HEK293 (cell line): ENCODE results near the gene TMOD1.

Experiments
- CTCF ChIA-PET: fragments of 350-600 bp; formaldehyde crosslinking; extraction: SDS; loops from one replicate; lab custom pipeline; 2021; ENCODE audit warnings: antibody characterized with exemption; lab: Yijun Ruan, JAX
- POLR2A ChIA-PET: fragments of 300-600 bp; formaldehyde crosslinking; extraction: SDS; loops from one replicate; lab custom pipeline; 2020; ENCODE audit warnings: antibody characterized with exemption, inconsistent platforms; lab: Yijun Ruan, JAX
- H3K27ac ChIP-seq: fragments of 200-500 bp; sonication (Bioruptor generic); 2 replicates; pipeline ENCODE4 v1.5.1; 2014; ENCODE audit warnings: low read depth, low read length, control low read depth, inconsistent platforms; ENCODE audit errors: extremely low read depth
- H3K36me3 ChIP-seq, 2 experiments: fragments of 200-500 bp in 1 of 2; sonication (Bioruptor generic) in 1 of 2; 1 replicate in 1 of 2; 2 replicates in 1 of 2; pipeline ENCODE4 v1.5.1; 2014 to 2017; ENCODE audit warnings: inconsistent platforms in 2 of 2, low read length in 2 of 2; ENCODE audit not compliant: control insufficient read depth in 2 of 2, insufficient read depth in 1 of 2
- H3K4me1 ChIP-seq: fragments of 200-500 bp; sonication (Bioruptor generic); 2 replicates; pipeline ENCODE4 v1.5.1; 2014; ENCODE audit warnings: mild to moderate bottlenecking, low read length, inconsistent platforms; ENCODE audit not compliant: control insufficient read depth, insufficient read depth
- H3K4me3 ChIP-seq: 2 replicates; pipeline ENCODE4 v1.5.1; 2011; ENCODE audit warnings: low read depth, mild to moderate bottlenecking, control low read depth, low read length, moderate library complexity
- H3K9me3 ChIP-seq: fragments of 200-500 bp; sonication (Bioruptor generic); 2 replicates; pipeline ENCODE4 v1.5.1; 2014; ENCODE audit warnings: low read depth, low read length, inconsistent platforms; ENCODE audit not compliant: control insufficient read depth, insufficient read depth
- GLI2 ChIP-seq: fragments of 450-650 bp; formaldehyde crosslinking; IDR thresholded peaks from 2 replicates; pipeline ENCODE4; 2017; ENCODE audit warnings: missing biosample characterization, missing genetic modification characterization, low read depth, borderline replicate concordance
- GLIS2 ChIP-seq: fragments of 450-650 bp; formaldehyde crosslinking; IDR thresholded peaks from 2 replicates; pipeline ENCODE4 v1.5.1; 2016; ENCODE audit warnings: missing biosample characterization, missing genetic modification characterization
- MYNN ChIP-seq: fragments of 450-650 bp; formaldehyde crosslinking; IDR thresholded peaks from 2 replicates; pipeline ENCODE4 v1.5.1; 2016; ENCODE audit warnings: missing biosample characterization, missing genetic modification characterization, borderline replicate concordance
- YY1 ChIP-seq: fragments of 450-650 bp; formaldehyde crosslinking; IDR thresholded peaks from 2 replicates; pipeline ENCODE4 v1.5.1; 2018; ENCODE audit warnings: missing biosample characterization, missing genetic modification characterization
- ZBTB8A ChIP-seq: fragments of 450-650 bp; formaldehyde crosslinking; IDR thresholded peaks from 2 replicates; pipeline ENCODE4 v1.5.1; 2016; ENCODE audit warnings: missing biosample characterization, missing genetic modification characterization
- ZFP37 ChIP-seq: fragments of 450-650 bp; formaldehyde crosslinking; IDR thresholded peaks from 2 replicates; pipeline ENCODE4 v1.5.1; 2016; ENCODE audit warnings: missing biosample characterization, missing genetic modification characterization
- ZNF121 ChIP-seq: fragments of 450-650 bp; formaldehyde crosslinking; IDR thresholded peaks from 2 replicates; pipeline ENCODE4 v1.5.1; 2016; ENCODE audit warnings: missing biosample characterization, missing genetic modification characterization
- ZNF157 ChIP-seq: fragments of 450-650 bp; formaldehyde crosslinking; IDR thresholded peaks from 2 replicates; pipeline ENCODE4 v1.5.1; 2016; ENCODE audit warnings: missing biosample characterization, missing genetic modification characterization
- ZNF16 ChIP-seq: fragments of 450-650 bp; formaldehyde crosslinking; IDR thresholded peaks from 2 replicates; pipeline ENCODE4 v1.5.1; 2016; ENCODE audit warnings: low read depth, missing biosample characterization, missing genetic modification characterization
- ZNF175 ChIP-seq: fragments of 450-650 bp; formaldehyde crosslinking; IDR thresholded peaks from 2 replicates; pipeline ENCODE4 v1.5.1; 2016; ENCODE audit warnings: missing biosample characterization, missing genetic modification characterization
- ZNF248 ChIP-seq: fragments of 450-650 bp; formaldehyde crosslinking; IDR thresholded peaks from 2 replicates; pipeline ENCODE4 v1.5.1; 2017; ENCODE audit warnings: missing biosample characterization, missing genetic modification characterization
- ZNF350 ChIP-seq: fragments of 450-650 bp; formaldehyde crosslinking; IDR thresholded peaks from 2 replicates; pipeline ENCODE4 v1.5.0; 2017; ENCODE audit warnings: missing biosample characterization, mild to moderate bottlenecking, missing genetic modification characterization
- ZNF473 ChIP-seq: fragments of 450-650 bp; formaldehyde crosslinking; IDR thresholded peaks from 2 replicates; pipeline ENCODE4 v1.5.1; 2017; ENCODE audit warnings: missing biosample characterization, missing genetic modification characterization
- ZNF555 ChIP-seq: fragments of 450-650 bp; formaldehyde crosslinking; conservative IDR thresholded peaks from 2 replicates; pipeline ENCODE4 v1.5.1; 2017; ENCODE audit warnings: missing biosample characterization, mild to moderate bottlenecking, missing genetic modification characterization, inconsistent platforms
- ZNF600 ChIP-seq: fragments of 450-650 bp; formaldehyde crosslinking; IDR thresholded peaks from 2 replicates; pipeline ENCODE4 v1.5.1; 2016; ENCODE audit warnings: missing biosample characterization, missing genetic modification characterization
- ZNF629 ChIP-seq: fragments of 450-650 bp; formaldehyde crosslinking; IDR thresholded peaks from 2 replicates; pipeline ENCODE4 v1.5.1; 2017; ENCODE audit warnings: missing biosample characterization, missing genetic modification characterization
- ZNF670 ChIP-seq: fragments of 450-650 bp; formaldehyde crosslinking; IDR thresholded peaks from 2 replicates; pipeline ENCODE4 v1.5.1; 2016; ENCODE audit warnings: missing biosample characterization, missing genetic modification characterization, low read depth
- ZNF707 ChIP-seq: fragments of 450-650 bp; formaldehyde crosslinking; IDR thresholded peaks from 2 replicates; pipeline ENCODE4 v1.5.1; 2016; ENCODE audit warnings: missing biosample characterization, missing genetic modification characterization
- ZNF777 ChIP-seq: fragments of 450-650 bp; formaldehyde crosslinking; IDR thresholded peaks from 2 replicates; pipeline ENCODE4 v1.5.1; 2017; ENCODE audit warnings: missing biosample characterization, missing genetic modification characterization, borderline replicate concordance
- ZNF830 ChIP-seq: fragments of 450-650 bp; IDR thresholded peaks from 2 replicates; pipeline ENCODE4 v1.5.0; 2018; ENCODE audit warnings: missing biosample characterization, missing genetic modification characterization, low read depth, mild to moderate bottlenecking, moderate library complexity
- ZNF843 ChIP-seq: fragments of 450-650 bp; formaldehyde crosslinking; IDR thresholded peaks from 2 replicates; pipeline ENCODE4 v1.5.1; 2016; ENCODE audit warnings: missing biosample characterization, missing genetic modification characterization
- TF ChIP-seq, protein P1 (sequence below): fragments of 450-650 bp; formaldehyde crosslinking; conservative IDR thresholded peaks from 2 replicates; pipeline ENCODE4 v1.5.1; 2016; ENCODE audit warnings: low read depth, missing biosample characterization, missing genetic modification characterization
- TF ChIP-seq, protein P2 (sequence below): fragments of 450-650 bp; formaldehyde crosslinking; IDR thresholded peaks from 2 replicates; pipeline ENCODE4 v1.5.1; 2016; ENCODE audit warnings: missing biosample characterization, missing genetic modification characterization
- TF ChIP-seq, protein P3 (sequence below): fragments of 450-650 bp; formaldehyde crosslinking; IDR thresholded peaks from 2 replicates; pipeline ENCODE4 v1.5.1; 2016; ENCODE audit warnings: missing biosample characterization, missing genetic modification characterization
- TF ChIP-seq, protein P4 (sequence below): fragments of 450-650 bp; IDR thresholded peaks from 2 replicates; pipeline ENCODE4 v1.5.1; 2018; ENCODE audit warnings: missing biosample characterization, mild to moderate bottlenecking, missing genetic modification characterization

The TMOD1 gene

DNA sequence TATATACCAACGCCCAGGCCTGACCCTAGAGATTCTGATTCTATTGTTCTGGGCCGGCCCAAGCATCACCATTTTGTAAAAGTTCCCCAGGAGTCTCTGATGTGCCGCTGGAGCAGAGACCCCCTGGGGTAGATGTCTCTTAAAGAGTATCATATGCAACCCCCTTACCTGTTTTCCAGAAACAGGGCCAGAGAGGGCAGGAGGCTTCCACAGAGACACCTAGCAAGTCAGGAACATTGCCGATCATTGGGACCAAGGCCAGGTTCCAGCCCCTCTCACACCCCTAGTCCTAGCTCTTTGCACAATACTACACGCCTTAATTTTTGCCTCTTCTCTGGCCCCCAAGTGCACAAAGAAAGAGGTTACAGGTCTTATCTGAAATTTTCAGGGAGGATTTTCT lies 63.8 kb downstream of the TMOD1 start:
- no peak overlapping the region for H3K4me3 ChIP-seq
- no peak overlapping the region for H3K27ac ChIP-seq
- peaks cover 0 to 73% of the 10 kb centered on the region in 2 experiments; a peak in 1 of 3 replicates for H3K36me3 ChIP-seq
- no peak for TF ChIP-seq ZNF600 (tag by site-specific recombination)
- TF ChIP-seq, protein P1, sequence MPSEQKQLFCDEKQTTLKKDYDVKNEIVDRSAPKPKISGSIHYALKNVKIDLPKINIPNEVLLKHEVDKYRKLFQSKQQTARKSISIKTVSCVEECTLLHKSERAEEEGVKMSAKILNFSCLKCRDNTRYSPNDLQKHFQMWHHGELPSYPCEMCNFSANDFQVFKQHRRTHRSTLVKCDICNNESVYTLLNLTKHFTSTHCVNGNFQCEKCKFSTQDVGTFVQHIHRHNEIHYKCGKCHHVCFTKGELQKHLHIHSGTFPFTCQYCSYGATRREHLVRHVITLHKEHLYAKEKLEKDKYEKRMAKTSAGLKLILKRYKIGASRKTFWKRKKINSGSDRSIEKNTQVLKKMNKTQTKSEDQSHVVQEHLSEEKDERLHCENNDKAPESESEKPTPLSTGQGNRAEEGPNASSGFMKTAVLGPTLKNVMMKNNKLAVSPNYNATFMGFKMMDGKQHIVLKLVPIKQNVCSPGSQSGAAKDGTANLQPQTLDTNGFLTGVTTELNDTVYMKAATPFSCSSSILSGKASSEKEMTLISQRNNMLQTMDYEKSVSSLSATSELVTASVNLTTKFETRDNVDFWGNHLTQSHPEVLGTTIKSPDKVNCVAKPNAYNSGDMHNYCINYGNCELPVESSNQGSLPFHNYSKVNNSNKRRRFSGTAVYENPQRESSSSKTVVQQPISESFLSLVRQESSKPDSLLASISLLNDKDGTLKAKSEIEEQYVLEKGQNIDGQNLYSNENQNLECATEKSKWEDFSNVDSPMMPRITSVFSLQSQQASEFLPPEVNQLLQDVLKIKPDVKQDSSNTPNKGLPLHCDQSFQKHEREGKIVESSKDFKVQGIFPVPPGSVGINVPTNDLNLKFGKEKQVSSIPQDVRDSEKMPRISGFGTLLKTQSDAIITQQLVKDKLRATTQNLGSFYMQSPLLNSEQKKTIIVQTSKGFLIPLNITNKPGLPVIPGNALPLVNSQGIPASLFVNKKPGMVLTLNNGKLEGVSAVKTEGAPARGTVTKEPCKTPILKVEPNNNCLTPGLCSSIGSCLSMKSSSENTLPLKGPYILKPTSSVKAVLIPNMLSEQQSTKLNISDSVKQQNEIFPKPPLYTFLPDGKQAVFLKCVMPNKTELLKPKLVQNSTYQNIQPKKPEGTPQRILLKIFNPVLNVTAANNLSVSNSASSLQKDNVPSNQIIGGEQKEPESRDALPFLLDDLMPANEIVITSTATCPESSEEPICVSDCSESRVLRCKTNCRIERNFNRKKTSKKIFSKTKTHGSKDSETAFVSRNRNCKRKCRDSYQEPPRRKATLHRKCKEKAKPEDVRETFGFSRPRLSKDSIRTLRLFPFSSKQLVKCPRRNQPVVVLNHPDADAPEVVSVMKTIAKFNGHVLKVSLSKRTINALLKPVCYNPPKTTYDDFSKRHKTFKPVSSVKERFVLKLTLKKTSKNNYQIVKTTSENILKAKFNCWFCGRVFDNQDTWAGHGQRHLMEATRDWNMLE (tag by site-specific recombination): no peak
- TF ChIP-seq ZNF473 (tag by site-specific recombination): no peak
- no peak for TF ChIP-seq ZNF16
- TF ChIP-seq ZNF350 (tag by site-specific recombination): no peak
- TF ChIP-seq ZNF830 (tag by site-specific recombination): no peak
- TF ChIP-seq ZNF777 (tag by site-specific recombination): no peak
- no peak for TF ChIP-seq GLIS2 (tag by site-specific recombination)
- TF ChIP-seq, protein P2, sequence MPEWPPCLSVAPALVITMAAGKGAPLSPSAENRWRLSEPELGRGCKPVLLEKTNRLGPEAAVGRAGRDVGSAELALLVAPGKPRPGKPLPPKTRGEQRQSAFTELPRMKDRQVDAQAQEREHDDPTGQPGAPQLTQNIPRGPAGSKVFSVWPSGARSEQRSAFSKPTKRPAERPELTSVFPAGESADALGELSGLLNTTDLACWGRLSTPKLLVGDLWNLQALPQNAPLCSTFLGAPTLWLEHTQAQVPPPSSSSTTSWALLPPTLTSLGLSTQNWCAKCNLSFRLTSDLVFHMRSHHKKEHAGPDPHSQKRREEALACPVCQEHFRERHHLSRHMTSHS (tag by site-specific recombination): no peak
- no peak for TF ChIP-seq ZNF555 (tag by site-specific recombination)
- no peak for TF ChIP-seq ZFP37
- TF ChIP-seq, all 188 proteins: peak for 0
- CTCF ChIA-PET: no interaction called here
- POLR2A ChIA-PET: no interaction called here
- H3K4me1 ChIP-seq: 0 out of 2 replicates have a peak, but pooled peaks cover 2% of the 10 kb centered on the region
- no peaks in the 10 kb centered on the region for H3K9me3 ChIP-seq

DNA sequence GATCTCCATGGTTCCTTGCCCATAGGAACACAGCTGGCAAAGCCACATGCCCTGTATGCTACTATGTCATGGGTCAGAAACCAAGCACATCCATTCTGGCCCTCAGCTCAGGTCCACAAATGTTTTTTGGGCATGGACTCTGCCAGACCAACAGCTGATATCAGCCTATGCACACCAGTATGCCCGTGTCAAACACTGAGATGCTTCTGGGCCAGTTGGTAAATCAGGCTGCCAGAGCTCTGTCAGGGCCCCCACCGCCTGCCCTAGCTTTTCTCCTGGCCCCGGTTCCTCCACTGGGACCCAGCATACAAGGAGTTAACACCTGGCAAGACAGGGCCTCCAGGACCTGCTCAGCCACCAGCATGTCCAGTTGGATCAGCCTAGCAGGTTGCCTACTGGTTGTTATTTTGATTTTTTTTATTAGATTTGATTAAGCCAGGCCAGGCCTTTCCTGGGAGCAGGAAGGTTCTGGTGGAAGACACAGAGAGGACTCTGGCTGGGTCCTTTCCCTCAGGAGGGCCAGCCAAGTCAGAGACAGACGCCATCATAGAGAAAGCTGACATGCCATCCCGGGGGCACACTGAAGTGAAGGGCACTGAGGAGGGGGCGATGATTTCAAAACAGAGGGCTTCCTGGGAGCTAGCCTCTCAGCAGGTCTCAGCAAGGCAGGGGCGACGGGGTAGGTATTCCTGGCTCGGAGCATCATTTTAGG lies 65.9 kb downstream of the TMOD1 start:
- peaks cover 0 to 86% of the 10 kb centered on the region in 2 experiments; a peak in 1 of 3 replicates for H3K36me3 ChIP-seq
- no peak overlapping the region for H3K27ac ChIP-seq
- no peaks in the 10 kb centered on the region for H3K9me3 ChIP-seq
- H3K4me3 ChIP-seq: no peak overlapping the region
- CTCF ChIA-PET: interaction anchor here (0.8 to 1.2 kb wide), 3 partner anchors 31 to 99 kb away, joined by 3 to 5 read pairs (median 3); no protein-coding TSS in a partner anchor
- POLR2A ChIA-PET: no interaction called here
- 0 out of 2 replicates have a peak, but pooled peaks cover 2% of the 10 kb centered on the region for H3K4me1 ChIP-seq
- TF ChIP-seq ZNF555 (tag by site-specific recombination) (no peak), ZNF843 (tag by site-specific recombination) (no peak), ZNF157 (tag by site-specific recombination) (no peak), ZNF707 (no peak), ZBTB8A (tag by site-specific recombination) (no peak), GLI2 (no peak), ZNF248 (no peak), ZNF629 (tag by site-specific recombination) (no peak), ZNF175 (tag by site-specific recombination) (no peak), YY1 (tag by site-specific recombination) (no peak), MYNN (no peak), ZNF121 (no peak), ZNF670 (tag by site-specific recombination) (no peak)
- TF ChIP-seq, protein P3, sequence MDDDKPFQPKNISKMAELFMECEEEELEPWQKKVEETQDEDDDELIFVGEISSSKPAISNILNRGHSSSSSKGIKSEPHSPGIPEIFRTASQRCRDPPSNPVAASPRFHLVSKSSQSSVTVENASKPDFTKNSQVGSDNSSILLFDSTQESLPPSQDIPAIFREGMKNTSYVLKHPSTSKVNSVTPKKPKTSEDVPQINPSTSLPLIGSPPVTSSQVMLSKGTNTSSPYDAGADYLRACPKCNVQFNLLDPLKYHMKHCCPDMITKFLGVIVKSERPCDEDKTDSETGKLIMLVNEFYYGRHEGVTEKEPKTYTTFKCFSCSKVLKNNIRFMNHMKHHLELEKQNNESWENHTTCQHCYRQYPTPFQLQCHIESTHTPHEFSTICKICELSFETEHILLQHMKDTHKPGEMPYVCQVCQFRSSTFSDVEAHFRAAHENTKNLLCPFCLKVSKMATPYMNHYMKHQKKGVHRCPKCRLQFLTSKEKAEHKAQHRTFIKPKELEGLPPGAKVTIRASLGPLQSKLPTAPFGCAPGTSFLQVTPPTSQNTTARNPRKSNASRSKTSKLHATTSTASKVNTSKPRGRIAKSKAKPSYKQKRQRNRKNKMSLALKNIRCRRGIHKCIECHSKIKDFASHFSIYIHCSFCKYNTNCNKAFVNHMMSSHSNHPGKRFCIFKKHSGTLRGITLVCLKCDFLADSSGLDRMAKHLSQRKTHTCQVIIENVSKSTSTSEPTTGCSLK (tag by site-specific recombination): no peak
- TF ChIP-seq, protein P4, sequence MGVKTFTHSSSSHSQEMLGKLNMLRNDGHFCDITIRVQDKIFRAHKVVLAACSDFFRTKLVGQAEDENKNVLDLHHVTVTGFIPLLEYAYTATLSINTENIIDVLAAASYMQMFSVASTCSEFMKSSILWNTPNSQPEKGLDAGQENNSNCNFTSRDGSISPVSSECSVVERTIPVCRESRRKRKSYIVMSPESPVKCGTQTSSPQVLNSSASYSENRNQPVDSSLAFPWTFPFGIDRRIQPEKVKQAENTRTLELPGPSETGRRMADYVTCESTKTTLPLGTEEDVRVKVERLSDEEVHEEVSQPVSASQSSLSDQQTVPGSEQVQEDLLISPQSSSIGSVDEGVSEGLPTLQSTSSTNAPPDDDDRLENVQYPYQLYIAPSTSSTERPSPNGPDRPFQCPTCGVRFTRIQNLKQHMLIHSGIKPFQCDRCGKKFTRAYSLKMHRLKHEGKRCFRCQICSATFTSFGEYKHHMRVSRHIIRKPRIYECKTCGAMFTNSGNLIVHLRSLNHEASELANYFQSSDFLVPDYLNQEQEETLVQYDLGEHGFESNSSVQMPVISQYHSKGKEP (tag by site-specific recombination): no peak
